HepG2 (cell line): ENCODE results near the gene PTPRM. TPM values are rescaled to one million over a fixed set of nuclear protein-coding genes. Genes with fewer than 3 reads are reported as not detected.

ENCODE experiments used
- ATAC-seq: fragments of 200-7000 bp; cut with Tn5 transposase; 3 replicates; pipeline ENCODE4 v1.9.1; 2020; ENCODE audit warnings: mild to moderate bottlenecking, moderate library complexity
- BruUV-seq: library from RNA; stranded (reverse); fragments of 400-500 nt; replicated peaks from 2 replicates; lab custom pipeline; 2021; lab: Mats Ljungman, UMichigan
- CTCF ChIA-PET: fragments of 300-600 bp; formaldehyde crosslinking; extraction: SDS; loops from one replicate; lab custom pipeline; 2021; ENCODE audit warnings: low total read pairs, inconsistent platforms, low intra/inter-chr PET ratio; lab: Yijun Ruan, JAX
- POLR2A ChIA-PET: fragments of 350-600 bp; sonication (Branson Sonifier 250); formaldehyde crosslinking; loops from one replicate; lab custom pipeline; 2020; ENCODE audit warnings: antibody characterized with exemption, inconsistent platforms; lab: Yijun Ruan, JAX
- DNase-seq: peaks from one replicate; pipeline ENCODE4 v3.0.0-alpha.2; 2015; ENCODE audit warnings: low spot score
- FAIRE-seq: peaks from 3 replicates; lab custom pipeline; 2011; peaks lifted over from hg19 to GRCh38; lab: Jason Lieb, UNC
- H2AFZ ChIP-seq: one replicate; pipeline ENCODE4 v1.6.1; 2011; ENCODE audit warnings: low read length, inconsistent platforms
- H3K27ac ChIP-seq: fragments of 300-600 bp; 3 replicates; pipeline ENCODE4 v1.8.0; 2011; ENCODE audit warnings: mixed run types, mild to moderate bottlenecking, mixed read lengths, low read length, inconsistent platforms; ENCODE audit not compliant: insufficient read depth; ENCODE audit errors: extremely low read length
- H3K27me3 ChIP-seq, 2 experiments: fragments of 200-600 bp in 1 of 2; 2 replicates in 1 of 2; 3 replicates in 1 of 2; pipeline versions ENCODE4 v1.6.0 to v1.8.0; 2011; ENCODE audit warnings: low read length in 2 of 2, mild to moderate bottlenecking in 2 of 2, moderate library complexity in 2 of 2, inconsistent platforms in 1 of 2; ENCODE audit not compliant: insufficient read depth in 2 of 2, control insufficient read depth in 1 of 2
- H3K36me3 ChIP-seq, 2 experiments: fragments of 200-600 bp in 1 of 2; replicated peaks in 1 of 2; 2 replicates in 1 of 2; 3 replicates in 1 of 2; pipeline versions ENCODE4 v1.5.1 to v1.8.0; 2011; ENCODE audit warnings: low read length in 2 of 2, inconsistent platforms in 1 of 2; ENCODE audit not compliant: insufficient read depth in 2 of 2, control insufficient read depth in 1 of 2
- H3K4me1 ChIP-seq: 2 replicates; pipeline ENCODE4 v1.5.1; 2012; ENCODE audit warnings: low read length, inconsistent platforms; ENCODE audit not compliant: insufficient read depth
- H3K4me2 ChIP-seq: 2 replicates; pipeline ENCODE4 v1.6.0; 2011; ENCODE audit warnings: low read depth, low read length, inconsistent platforms
- H3K4me3 ChIP-seq, 3 experiments: fragments of 200-600 bp in 1 of 3; sonication (generic), shearing (Covaris generic) in 1 of 3; replicated peaks in 1 of 3; 2 replicates each; pipeline ENCODE4 v1.5.1; 2011 to 2016; ENCODE audit warnings: low read length in 3 of 3, inconsistent platforms in 2 of 3, low read depth in 2 of 3, mild to moderate bottlenecking in 2 of 3, control low read depth in 1 of 3, mixed read lengths in 1 of 3; ENCODE audit not compliant: insufficient read depth in 1 of 3
- H3K79me2 ChIP-seq: one replicate; pipeline ENCODE4 v1.6.1; 2011; ENCODE audit warnings: low read length, inconsistent platforms; ENCODE audit not compliant: insufficient read depth
- H3K9ac ChIP-seq: 2 replicates; pipeline ENCODE4 v1.6.0; 2011; ENCODE audit warnings: mild to moderate bottlenecking, low read depth, low read length, inconsistent platforms; ENCODE audit not compliant: insufficient read depth
- H3K9me3 ChIP-seq: 2 replicates; pipeline ENCODE4 v1.5.1; 2012; ENCODE audit warnings: mild to moderate bottlenecking, low read length
- H4K20me1 ChIP-seq: 2 replicates; pipeline ENCODE4 v1.6.0; 2011; ENCODE audit warnings: inconsistent platforms, mild to moderate bottlenecking, low read length, moderate library complexity; ENCODE audit not compliant: insufficient read depth
- ADNP ChIP-seq: sonication (generic); formaldehyde crosslinking; IDR thresholded peaks from 2 replicates; pipeline ENCODE4 v1.4.0; 2020; ENCODE audit warnings: missing genetic modification reagents
- FOXC1 ChIP-seq: sonication (generic); formaldehyde crosslinking; IDR thresholded peaks from 2 replicates; pipeline ENCODE4 v1.8.0; 2022; ENCODE audit warnings: mild to moderate bottlenecking, missing genetic modification reagents, borderline replicate concordance
- GATAD2A ChIP-seq: IDR thresholded peaks from 2 replicates; pipeline ENCODE4 v1.6.1; 2016
- HNF4A ChIP-seq: sonication (generic); formaldehyde crosslinking; IDR thresholded peaks from 2 replicates; pipeline ENCODE4 v1.4.0; 2020; ENCODE audit warnings: missing genetic modification reagents
- MATR3 ChIP-seq: sonication (generic); formaldehyde crosslinking; IDR thresholded peaks from 2 replicates; pipeline ENCODE4 v1.4.0; 2020; ENCODE audit warnings: missing genetic modification reagents
- NR2C2 ChIP-seq: sonication (generic); formaldehyde crosslinking; IDR thresholded peaks from 2 replicates; pipeline ENCODE4 v1.4.0; 2020; ENCODE audit warnings: missing genetic modification reagents, mild to moderate bottlenecking, moderate library complexity, borderline replicate concordance
- PAF1 ChIP-seq: IDR thresholded peaks from 2 replicates; pipeline ENCODE4 v1.6.1; 2016; ENCODE audit warnings: missing genetic modification reagents, missing compliant biosample characterization
- RFXANK ChIP-seq: IDR thresholded peaks from 2 replicates; pipeline ENCODE4 v1.6.1; 2016
- SMAD9 ChIP-seq: sonication (generic); formaldehyde crosslinking; IDR thresholded peaks from 2 replicates; pipeline ENCODE4 v1.5.1; 2020; ENCODE audit warnings: mild to moderate bottlenecking, missing genetic modification reagents
- SMYD3 ChIP-seq: sonication (generic); formaldehyde crosslinking; IDR thresholded peaks from 2 replicates; pipeline ENCODE4 v1.8.1; 2023; ENCODE audit warnings: mild to moderate bottlenecking, missing genetic modification reagents
- SOX5 ChIP-seq: IDR thresholded peaks from 2 replicates; pipeline ENCODE4 v1.6.1; 2016; ENCODE audit warnings: borderline replicate concordance
- SP140L ChIP-seq: sonication (generic); formaldehyde crosslinking; IDR thresholded peaks from 2 replicates; pipeline ENCODE4 v1.4.0; 2020; ENCODE audit warnings: missing genetic modification reagents, borderline replicate concordance
- ZNF275 ChIP-seq: sonication (generic); formaldehyde crosslinking; IDR thresholded peaks from 2 replicates; pipeline ENCODE4 v1.8.0; 2022; ENCODE audit warnings: missing genetic modification reagents, mild to moderate bottlenecking, inconsistent platforms, borderline replicate concordance
- ZNF331 ChIP-seq: sonication (generic); formaldehyde crosslinking; IDR thresholded peaks from 2 replicates; pipeline ENCODE4 v1.4.0; 2020; ENCODE audit warnings: missing genetic modification reagents
- ZNF562 ChIP-seq: sonication (generic); formaldehyde crosslinking; IDR thresholded peaks from 2 replicates; pipeline ENCODE4 v1.8.0; 2022; ENCODE audit warnings: missing genetic modification reagents, borderline replicate concordance
- ZNF652 ChIP-seq: IDR thresholded peaks from 2 replicates; pipeline ENCODE4 v1.6.1; 2016; ENCODE audit warnings: low read depth, borderline replicate concordance
- ZNF775 ChIP-seq: sonication (generic); formaldehyde crosslinking; IDR thresholded peaks from 2 replicates; pipeline ENCODE4 v1.4.0; 2020; ENCODE audit warnings: missing genetic modification reagents, mild to moderate bottlenecking, moderate library complexity, borderline replicate concordance
- ZSCAN31 ChIP-seq: sonication (generic); formaldehyde crosslinking; IDR thresholded peaks from 2 replicates; pipeline ENCODE4 v1.5.0; 2020; ENCODE audit warnings: low read depth, mild to moderate bottlenecking, missing genetic modification reagents
- WGBS: methylation state at CpG from one replicate; pipeline ENCODE4 v1.1.6; 2017; ENCODE audit warnings: low lambda C conversion rate; 5-methylcytosine and 5-hydroxymethylcytosine counted together
- in situ Hi-C: cut with HindIII; loops from 2 replicates; pipeline ENCODE4 v1.10.0; 2017; ENCODE audit warnings: low pct_unique_long_range_greater_than_20kb; ENCODE audit not compliant: extremely low pct_ligation_motif_present
- intact Hi-C: fragments of 100-400 bp; cut with micrococcal nuclease; formaldehyde crosslinking; loops from one replicate; pipeline ENCODE4 v1.10.0; 2022; ENCODE audit not compliant: unreplicated experiment
- polyA plus RNA-seq, 8 experiments: library from polyadenylated mRNA; depleted of rRNA in 3 of 8; stranded (reverse) in 7 of 8; unstranded in 1 of 8; fragments of >200 nt; fragmentation: Illumina TruSeq in 4 of 8; extraction: Trizol in 4 of 8; gene quantifications; 2 replicates each; pipeline versions ENCODE4 v1.2.1 to v1.2.3, GENCODE V29; 2011 to 2016; ENCODE audit warnings: low read depth in 4 of 8, missing spikeins in 1 of 8, mixed read lengths in 1 of 8; ENCODE audit not compliant: insufficient read depth in 1 of 8
- total RNA-seq, 5 experiments: library from RNA; depleted of rRNA; stranded (reverse); fragments of >200 nt; fragmentation: Illumina TruSeq; extraction: Trizol; gene quantifications; 2 replicates each; pipeline ENCODE4 v1.2.3, GENCODE V29; 2016; ENCODE audit warnings: low read depth in 1 of 5
- TF ChIP-seq, protein P1 (sequence below): sonication (generic); formaldehyde crosslinking; IDR thresholded peaks from 2 replicates; pipeline ENCODE4 v1.8.1; 2022; ENCODE audit warnings: mild to moderate bottlenecking, missing genetic modification reagents

PTPRM gene
- total and polyA plus RNA-seq, 2 of the 13 experiments (the other 11 are each of a cell fraction or from before 2014, with no cell fraction given), result 12.6 to 108 TPM

- CTCF ChIA-PET, result no interaction called here
- no peak overlapping the region for H3K27ac ChIP-seq
Measured at GRCh38 chr18:7876354-7877104, 309.4 kb downstream of the PTPRM start.

More at GRCh38 chr18:7876354-7877104, 309.4 kb downstream of the PTPRM start:
- BruUV-seq, result no TSS peak
- POLR2A ChIA-PET, result no interaction called here
- in situ Hi-C loops (no loop called here), intact Hi-C loops (no loop called here)
- Histone ChIP-seq H3K9me3 (no peaks in the 10 kb centered on the region), H3K79me2 (no peaks in the 10 kb centered on the region), H3K4me3 (no peak overlapping the region), H3K4me2 (no peak overlapping the region), H3K4me1 (peaks cover 49% of the 10 kb centered on the region), H2AFZ (no peak overlapping the region), H3K27me3 (no peaks in the 10 kb centered on the region), H3K9ac (no peak overlapping the region), H4K20me1 (no peaks in the 10 kb centered on the region), H3K36me3 (no peaks in the 10 kb centered on the region)
- ATAC-seq (no peak), FAIRE-seq (no peak), DNase-seq (no peak)
- TF ChIP-seq SOX5 (CRISPR knock-in tag) (no peak), NR2C2 (CRISPR knock-in tag) (no peak), SMAD9 (CRISPR knock-in tag) (no peak), HNF4A (CRISPR knock-in tag) (peak; percentile 45), RFXANK (CRISPR knock-in tag) (no peak), SP140L (CRISPR knock-in tag) (no peak), GATAD2A (CRISPR knock-in tag) (0 out of 2 replicates have a peak, but pooled peaks have one; percentile 21), ZNF775 (CRISPR knock-in tag) (no peak), SMYD3 (CRISPR knock-in tag) (no peak), ZNF331 (CRISPR knock-in tag) (peak; percentile 99), MATR3 (no peak), ZNF652 (CRISPR knock-in tag) (peak; percentile 81), FOXC1 (CRISPR knock-in tag) (no peak), ZSCAN31 (CRISPR knock-in tag) (no peak), ZNF562 (CRISPR knock-in tag) (no peak), ZNF275 (CRISPR knock-in tag) (no peak), ADNP (CRISPR knock-in tag) (no peak), PAF1 (no peak)
- TF ChIP-seq, protein P1, sequence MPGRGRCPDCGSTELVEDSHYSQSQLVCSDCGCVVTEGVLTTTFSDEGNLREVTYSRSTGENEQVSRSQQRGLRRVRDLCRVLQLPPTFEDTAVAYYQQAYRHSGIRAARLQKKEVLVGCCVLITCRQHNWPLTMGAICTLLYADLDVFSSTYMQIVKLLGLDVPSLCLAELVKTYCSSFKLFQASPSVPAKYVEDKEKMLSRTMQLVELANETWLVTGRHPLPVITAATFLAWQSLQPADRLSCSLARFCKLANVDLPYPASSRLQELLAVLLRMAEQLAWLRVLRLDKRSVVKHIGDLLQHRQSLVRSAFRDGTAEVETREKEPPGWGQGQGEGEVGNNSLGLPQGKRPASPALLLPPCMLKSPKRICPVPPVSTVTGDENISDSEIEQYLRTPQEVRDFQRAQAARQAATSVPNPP, result no peak
- WGBS, result 79% methylated on average over 2 of the region's 2 CpGs
